Thyroid gland (tissue), 4 donors: ENCODE measurements around the gene ADRA2C.

Experiments used
- CTCF ChIP-seq, 6 experiments: fragments of 200-600 bp in 3 of 6; fragments of 450-650 bp in 3 of 6; sonication (generic) in 3 of 6; IDR thresholded peaks; one replicate each; pipeline ENCODE4 v1.5.1; 2016 to 2019; ENCODE audit warnings: antibody characterized with exemption in 6 of 6, mild to moderate bottlenecking in 2 of 6, inconsistent platforms in 1 of 6, moderate library complexity in 1 of 6
- POLR2A ChIP-seq, 2 donors: fragments of 450-650 bp; IDR thresholded peaks; one replicate each; pipeline ENCODE4 v1.6.1; 2017; ENCODE audit warnings: antibody characterized with exemption in 2 of 2, mild to moderate bottlenecking in 2 of 2, moderate library complexity in 1 of 2

DNA sequence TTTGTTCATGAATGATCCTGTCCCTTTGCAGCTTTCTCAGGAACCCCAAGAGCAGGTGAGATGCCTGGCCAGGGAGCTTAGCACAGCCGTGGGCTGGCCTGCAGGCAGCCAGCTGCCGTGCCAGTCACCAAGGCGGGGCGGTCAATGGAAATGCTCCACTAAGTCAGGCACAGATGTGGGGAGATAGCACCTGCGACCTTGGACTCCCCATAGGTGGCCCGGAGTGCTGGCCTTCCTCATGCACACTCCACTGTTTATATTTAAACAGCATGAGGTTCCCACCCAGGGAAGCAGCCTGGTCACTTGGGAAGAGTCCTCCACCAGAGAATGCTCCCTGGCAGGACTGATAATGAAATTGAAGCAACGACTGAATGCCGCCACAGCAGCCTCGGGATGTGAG is 14.2 kb upstream of the ADRA2C start:
- TF ChIP-seq POLR2A (IDR thresholded peaks at IDR 0.05) (no peak), CTCF (IDR thresholded peaks at IDR 0.05) (no peak)
